ENCODE data around the gene KLHL12.

Gene KLHL12

GRCh38 chr1:202862679-202863560, 64.1 kb downstream of the KLHL12 start:
- Histone ChIP-seq H3K4me1 (ENCODE audit: insufficient read depth, poor library complexity, severe bottlenecking) (no peaks in the 10 kb centered on the region), H3K9me3 (ENCODE audit: severe bottlenecking) (no peaks in the 10 kb centered on the region), H3K36me3 (ENCODE audit: low read depth) (no peaks in the 10 kb centered on the region), H3K4me3 (ENCODE audit: severe bottlenecking) (no peak overlapping the region), H3K27ac (ENCODE audit: poor library complexity, severe bottlenecking) (no peak overlapping the region), H3K27me3 (ENCODE audit: insufficient read depth, poor library complexity, severe bottlenecking) (no peaks in the 10 kb centered on the region)
- DNase-seq (ENCODE audit: low spot score) (no peak), ATAC-seq (ENCODE audit: low read depth) (no peak)
- TF ChIP-seq CTCF (IDR thresholded peaks at IDR 0.05; ENCODE audit: poor library complexity, severe bottlenecking): no peak

GRCh38 chr1:202861420-202862132, 65.5 kb downstream of the KLHL12 start:
- DNase-seq (ENCODE audit: low spot score): peak; percentile 87
- ATAC-seq (ENCODE audit: low read depth): peak; percentile 95
- no peak for TF ChIP-seq CTCF (IDR thresholded peaks at IDR 0.05; ENCODE audit: poor library complexity, severe bottlenecking)
- H3K27me3 ChIP-seq (ENCODE audit: insufficient read depth, poor library complexity, severe bottlenecking): no peaks in the 10 kb centered on the region
- no peaks in the 10 kb centered on the region for H3K9me3 ChIP-seq (ENCODE audit: severe bottlenecking)
- H3K36me3 ChIP-seq (ENCODE audit: low read depth): no peaks in the 10 kb centered on the region
- peak overlapping the region; percentile 41 for H3K4me3 ChIP-seq (ENCODE audit: severe bottlenecking)
- no peaks in the 10 kb centered on the region for H3K4me1 ChIP-seq (ENCODE audit: insufficient read depth, poor library complexity, severe bottlenecking)
- H3K27ac ChIP-seq (ENCODE audit: poor library complexity, severe bottlenecking): no peak overlapping the region

GRCh38 chr1:202860744-202861419, 66.2 kb downstream of the KLHL12 start:
- Histone ChIP-seq H3K27ac (ENCODE audit: poor library complexity, severe bottlenecking) (no peak overlapping the region), H3K27me3 (ENCODE audit: insufficient read depth, poor library complexity, severe bottlenecking) (no peaks in the 10 kb centered on the region), H3K36me3 (ENCODE audit: low read depth) (no peaks in the 10 kb centered on the region), H3K4me1 (ENCODE audit: insufficient read depth, poor library complexity, severe bottlenecking) (no peaks in the 10 kb centered on the region), H3K9me3 (ENCODE audit: severe bottlenecking) (no peaks in the 10 kb centered on the region), H3K4me3 (ENCODE audit: severe bottlenecking) (peak overlapping the region; percentile 41)
- no peak for TF ChIP-seq CTCF (IDR thresholded peaks at IDR 0.05; ENCODE audit: poor library complexity, severe bottlenecking)
- DNase-seq (ENCODE audit: low spot score): no peak
- ATAC-seq (ENCODE audit: low read depth): peak; percentile 66

- DNase-seq (ENCODE audit: low spot score): no peak
- Histone ChIP-seq H3K4me1 (ENCODE audit: insufficient read depth, poor library complexity, severe bottlenecking) (no peaks in the 10 kb centered on the region), H3K27me3 (ENCODE audit: insufficient read depth, poor library complexity, severe bottlenecking) (no peaks in the 10 kb centered on the region), H3K36me3 (ENCODE audit: low read depth) (no peaks in the 10 kb centered on the region), H3K9me3 (ENCODE audit: severe bottlenecking) (no peaks in the 10 kb centered on the region), H3K4me3 (ENCODE audit: severe bottlenecking) (no peak overlapping the region), H3K27ac (ENCODE audit: poor library complexity, severe bottlenecking) (no peak overlapping the region)
- ATAC-seq (ENCODE audit: low read depth): no peak
- TF ChIP-seq CTCF (IDR thresholded peaks at IDR 0.05; ENCODE audit: poor library complexity, severe bottlenecking): no peak
Measured at GRCh38 chr1:202858789-202859414, 68.1 kb downstream of the KLHL12 start.
